ENCODE data around the gene BBLN.

Gene BBLN

GRCh38 chr9:128190013-128190412, 29.9 kb downstream of the BBLN start:
- no peak for DNase-seq (ENCODE audit: extremely low read depth, insufficient read length)
- H3K4me3 ChIP-seq (replicated peaks; ENCODE audit: low read depth, low read length), result no peak overlapping the region; the same call in 1 of the 2 replicates
- H3K27me3 ChIP-seq (replicated peaks; ENCODE audit: control insufficient read depth, insufficient read depth, low read length), result no peaks in the 10 kb centered on the region
- peaks cover 3% of the 10 kb centered on the region for H3K36me3 ChIP-seq (ENCODE audit: control insufficient read depth, insufficient read depth, low read length)
- peak; percentile 4 for TF ChIP-seq CTCF (IDR thresholded peaks at IDR 0.05; ENCODE audit: insufficient read depth, low read length, poor library complexity, severe bottlenecking)

GRCh38 chr9:128190516-128191405, 30.7 kb downstream of the BBLN start:
- peak; percentile 39 for DNase-seq (ENCODE audit: extremely low read depth, insufficient read length)
- no peak for TF ChIP-seq CTCF (IDR thresholded peaks at IDR 0.05; ENCODE audit: insufficient read depth, low read length, poor library complexity, severe bottlenecking)
- H3K4me3 ChIP-seq (replicated peaks; ENCODE audit: low read depth, low read length), result peak overlapping the region; percentile 85
- H3K27me3 ChIP-seq (replicated peaks; ENCODE audit: control insufficient read depth, insufficient read depth, low read length), result no peaks in the 10 kb centered on the region
- peaks cover under 1% of the 10 kb centered on the region for H3K36me3 ChIP-seq (ENCODE audit: control insufficient read depth, insufficient read depth, low read length)

GRCh38 chr9:128191406-128192046, 31.5 kb downstream of the BBLN start, which contains the start of gene CIZ1:
Gene CIZ1, minus strand, starts transcription at chr9:128191572. Its CDS starts 715 bp downstream, at chr9:128190857.
- DNase-seq (ENCODE audit: extremely low read depth, insufficient read length), result peak; percentile 90
- no peaks in the 10 kb centered on the region; the same call in 1 of the 2 replicates for H3K36me3 ChIP-seq (ENCODE audit: control insufficient read depth, insufficient read depth, low read length)
- peak within 1 kb of the TSS; percentile 85 for H3K4me3 ChIP-seq (replicated peaks; ENCODE audit: low read depth, low read length)
- H3K27me3 ChIP-seq (replicated peaks; ENCODE audit: control insufficient read depth, insufficient read depth, low read length), result no peaks in the 10 kb centered on the region
- peak; percentile 40 for TF ChIP-seq CTCF (IDR thresholded peaks at IDR 0.05; ENCODE audit: insufficient read depth, low read length, poor library complexity, severe bottlenecking)

DNA sequence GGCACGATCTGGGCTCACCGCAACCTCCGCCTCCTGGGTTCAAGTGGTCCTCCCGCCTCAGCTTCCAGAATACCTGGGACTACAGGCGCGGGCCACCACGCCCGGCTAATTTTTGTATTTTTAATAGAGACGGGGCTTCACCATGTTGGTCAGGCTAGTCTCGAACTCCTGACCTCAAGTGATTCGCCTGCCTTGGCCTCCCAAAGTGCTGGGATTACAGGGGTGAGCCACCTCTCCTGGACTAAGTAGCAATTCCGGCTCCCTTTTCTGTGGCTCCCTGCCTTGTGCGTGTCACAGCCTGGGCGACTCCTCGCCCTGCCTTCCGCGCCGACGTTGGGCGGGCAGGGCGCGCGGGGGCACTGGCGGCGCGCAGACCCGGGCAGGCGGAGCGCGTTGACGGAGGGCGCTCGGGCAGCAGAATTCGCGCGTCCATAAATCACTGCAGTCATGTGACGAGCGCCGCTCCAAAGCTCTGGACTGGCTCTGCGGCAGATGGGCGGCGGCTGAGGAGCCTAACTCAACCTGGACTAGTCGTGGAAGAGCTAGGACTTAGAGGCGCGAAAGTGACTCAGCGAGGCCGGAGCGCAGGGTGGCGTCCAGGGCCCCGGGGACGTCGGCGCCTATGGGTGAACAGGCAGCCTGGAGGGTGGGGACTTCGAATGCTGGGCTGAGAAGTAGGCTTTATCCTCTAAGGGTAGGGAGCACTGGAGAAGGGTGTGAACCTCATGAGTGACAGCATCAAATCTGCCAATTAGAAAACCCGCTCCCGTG, 32.7 kb downstream of the BBLN start:
- Histone ChIP-seq H3K36me3 (ENCODE audit: control insufficient read depth, insufficient read depth, low read length) (no peaks in the 10 kb centered on the region), H3K4me3 (replicated peaks; ENCODE audit: low read depth, low read length) (no peak overlapping the region), H3K27me3 (replicated peaks; ENCODE audit: control insufficient read depth, insufficient read depth, low read length) (no peaks in the 10 kb centered on the region)
- DNase-seq (ENCODE audit: extremely low read depth, insufficient read length), result peak; percentile 41
- TF ChIP-seq CTCF (IDR thresholded peaks at IDR 0.05; ENCODE audit: insufficient read depth, low read length, poor library complexity, severe bottlenecking), result no peak

GRCh38 chr9:128193469-128194096, 33.5 kb downstream of the BBLN start:
- Histone ChIP-seq H3K36me3 (ENCODE audit: control insufficient read depth, insufficient read depth, low read length) (no peaks in the 10 kb centered on the region), H3K4me3 (replicated peaks; ENCODE audit: low read depth, low read length) (no peak overlapping the region), H3K27me3 (replicated peaks; ENCODE audit: control insufficient read depth, insufficient read depth, low read length) (no peaks in the 10 kb centered on the region)
- DNase-seq (ENCODE audit: extremely low read depth, insufficient read length), result no peak
- TF ChIP-seq CTCF (IDR thresholded peaks at IDR 0.05; ENCODE audit: insufficient read depth, low read length, poor library complexity, severe bottlenecking), result no peak

All from GM06990 (cell line).